SU-DHL-6 (cell line): ENCODE results near the gene SCN5A.

ENCODE experiments used
- H2AFZ ChIP-seq: fragments of 200-600 bp; sonication (generic); 2 replicates; pipeline ENCODE4 v1.6.1; 2014; ENCODE audit warnings: low read depth, mild to moderate bottlenecking, moderate library complexity, mixed read lengths, antibody characterized with exemption, low read length; ENCODE audit not compliant: severe bottlenecking
- H3F3A ChIP-seq: fragments of 200-600 bp; shearing (Covaris generic); 2 replicates; pipeline ENCODE4 v1.6.0; 2016; ENCODE audit warnings: antibody characterized with exemption, mild to moderate bottlenecking; ENCODE audit not compliant: insufficient read depth
- H3K27ac ChIP-seq: fragments of 200-600 bp; sonication (generic); 2 replicates; pipeline ENCODE4 v1.5.1; 2016; ENCODE audit warnings: low read depth, mild to moderate bottlenecking, low read length, moderate library complexity, mixed read lengths
- H3K27me3 ChIP-seq: fragments of 200-600 bp; sonication (generic), shearing (Covaris generic); 2 replicates; pipeline ENCODE4 v1.6.0; 2014; ENCODE audit warnings: mild to moderate bottlenecking, low read length
- H3K36me3 ChIP-seq: fragments of 200-600 bp; sonication (generic); 2 replicates; pipeline ENCODE4 v1.6.1; 2014; ENCODE audit warnings: mild to moderate bottlenecking, low read length, mixed read lengths
- H3K4me2 ChIP-seq: fragments of 300-600, 200-600 bp; shearing (Covaris generic), sonication (generic); 2 replicates; pipeline ENCODE4 v1.6.0; 2014; ENCODE audit warnings: low read length, low read depth, mild to moderate bottlenecking; ENCODE audit not compliant: poor library complexity, severe bottlenecking
- H3K4me3 ChIP-seq: fragments of 200-600 bp; sonication (generic); 2 replicates; pipeline ENCODE4 v1.5.1; 2014; ENCODE audit warnings: antibody characterized with exemption, low read length, mild to moderate bottlenecking, mixed read lengths; ENCODE audit not compliant: insufficient read depth, poor library complexity, severe bottlenecking
- H3K79me2 ChIP-seq: fragments of 200-600 bp; sonication (generic); 2 replicates; pipeline ENCODE4 v1.6.1; 2014; ENCODE audit warnings: mild to moderate bottlenecking, low read length, moderate library complexity; ENCODE audit not compliant: insufficient read depth
- H3K9ac ChIP-seq: fragments of 200-600 bp; sonication (generic); 2 replicates; pipeline ENCODE4 v1.7.0; 2014; ENCODE audit warnings: mild to moderate bottlenecking, low read length
- H3K9me2 ChIP-seq: fragments of 200-600 bp; sonication (generic); replicated peaks from 2 replicates; pipeline ENCODE4 v1.6.1; 2014; ENCODE audit warnings: low read length; ENCODE audit not compliant: insufficient read depth
- H3K9me3 ChIP-seq: fragments of 200-600 bp; sonication (generic); 2 replicates; pipeline ENCODE4 v1.6.1; 2014; ENCODE audit warnings: low read length, mixed read lengths; ENCODE audit not compliant: insufficient read depth
- H4K20me1 ChIP-seq: fragments of 200-600 bp; sonication (generic); 2 replicates; pipeline ENCODE4 v1.6.1; 2014; ENCODE audit warnings: low read depth, mild to moderate bottlenecking, antibody characterized with exemption, low read length, moderate library complexity, mixed read lengths
- EZH2phosphoT487 ChIP-seq: fragments of 200-600 bp; sonication (generic), shearing (Covaris generic); conservative IDR thresholded peaks from 2 replicates; pipeline ENCODE4 v1.6.1; 2018; ENCODE audit warnings: mild to moderate bottlenecking, antibody characterized with exemption, low read length, moderate library complexity, mixed read lengths
- TF ChIP-seq, protein P1 (sequence below): fragments of 200-600 bp; sonication (generic); IDR thresholded peaks from one replicate; pipeline ENCODE4 v1.5.1; 2017; ENCODE audit warnings: antibody characterized with exemption, mild to moderate bottlenecking, low read length, moderate library complexity; ENCODE audit not compliant: insufficient read depth, poor library complexity, severe bottlenecking

The SCN5A gene

DNA sequence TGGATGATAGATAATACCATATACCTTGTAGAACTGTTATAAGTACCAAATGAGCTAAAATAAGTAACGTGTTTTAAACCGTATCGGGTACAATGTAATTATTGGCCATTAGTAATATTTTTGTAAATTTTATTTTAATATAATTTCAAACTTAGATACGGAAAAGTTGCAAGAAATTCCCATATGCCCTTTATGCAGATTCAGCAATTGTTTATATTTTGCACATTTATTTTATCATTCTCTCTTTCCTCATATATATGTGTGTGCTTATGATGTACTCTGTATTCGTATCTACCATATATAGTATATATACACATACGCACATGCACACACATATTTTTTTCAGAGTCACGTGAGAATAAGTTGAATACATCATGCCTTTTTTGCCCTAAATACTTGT lies 114.9 kb downstream of the SCN5A start:
- H3K79me2 ChIP-seq = no peaks in the 10 kb centered on the region
- no peak for TF ChIP-seq EZH2phosphoT487
- TF ChIP-seq, protein P1, sequence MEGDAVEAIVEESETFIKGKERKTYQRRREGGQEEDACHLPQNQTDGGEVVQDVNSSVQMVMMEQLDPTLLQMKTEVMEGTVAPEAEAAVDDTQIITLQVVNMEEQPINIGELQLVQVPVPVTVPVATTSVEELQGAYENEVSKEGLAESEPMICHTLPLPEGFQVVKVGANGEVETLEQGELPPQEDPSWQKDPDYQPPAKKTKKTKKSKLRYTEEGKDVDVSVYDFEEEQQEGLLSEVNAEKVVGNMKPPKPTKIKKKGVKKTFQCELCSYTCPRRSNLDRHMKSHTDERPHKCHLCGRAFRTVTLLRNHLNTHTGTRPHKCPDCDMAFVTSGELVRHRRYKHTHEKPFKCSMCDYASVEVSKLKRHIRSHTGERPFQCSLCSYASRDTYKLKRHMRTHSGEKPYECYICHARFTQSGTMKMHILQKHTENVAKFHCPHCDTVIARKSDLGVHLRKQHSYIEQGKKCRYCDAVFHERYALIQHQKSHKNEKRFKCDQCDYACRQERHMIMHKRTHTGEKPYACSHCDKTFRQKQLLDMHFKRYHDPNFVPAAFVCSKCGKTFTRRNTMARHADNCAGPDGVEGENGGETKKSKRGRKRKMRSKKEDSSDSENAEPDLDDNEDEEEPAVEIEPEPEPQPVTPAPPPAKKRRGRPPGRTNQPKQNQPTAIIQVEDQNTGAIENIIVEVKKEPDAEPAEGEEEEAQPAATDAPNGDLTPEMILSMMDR = no peak
- no peak overlapping the region for H3K9ac ChIP-seq
- no peak overlapping the region for H3K4me2 ChIP-seq
- no peaks in the 10 kb centered on the region for H3K9me3 ChIP-seq
- no peaks in the 10 kb centered on the region for H3K36me3 ChIP-seq
- H3F3A ChIP-seq = no peaks in the 10 kb centered on the region
- no peak overlapping the region for H3K4me3 ChIP-seq
- H3K27me3 ChIP-seq = no peaks in the 10 kb centered on the region
- H3K9me2 ChIP-seq = no peaks in the 10 kb centered on the region
- H3K27ac ChIP-seq = no peak overlapping the region
- no peak overlapping the region for H2AFZ ChIP-seq
- H4K20me1 ChIP-seq = no peaks in the 10 kb centered on the region

DNA sequence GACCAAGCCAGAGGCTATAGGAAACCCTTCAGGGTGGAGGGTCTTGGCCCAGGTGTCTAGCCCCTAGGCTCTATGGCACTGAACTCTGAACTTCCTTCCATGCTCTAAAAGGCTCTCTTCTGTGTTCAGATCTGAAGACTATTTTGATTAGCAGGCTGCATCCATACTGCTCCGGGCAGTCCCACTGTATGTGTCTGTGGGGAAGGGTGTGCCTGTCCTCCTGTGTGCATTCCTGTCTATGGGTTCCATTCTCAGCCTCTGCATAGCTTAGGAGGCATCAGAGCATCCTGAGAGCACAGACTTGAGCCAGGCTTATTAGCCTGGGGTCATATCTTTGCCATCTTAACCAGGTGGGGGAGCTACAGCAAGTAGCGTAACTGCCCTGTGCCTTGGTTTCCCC lies 115.3 kb downstream of the SCN5A start:
- no peaks in the 10 kb centered on the region for H3K9me3 ChIP-seq
- H3K36me3 ChIP-seq = no peaks in the 10 kb centered on the region
- no peaks in the 10 kb centered on the region for H3K9me2 ChIP-seq
- no peaks in the 10 kb centered on the region for H3F3A ChIP-seq
- H3K27ac ChIP-seq = no peak overlapping the region
- no peak overlapping the region for H2AFZ ChIP-seq
- H3K79me2 ChIP-seq = no peaks in the 10 kb centered on the region
- no peaks in the 10 kb centered on the region for H3K27me3 ChIP-seq
- H3K4me2 ChIP-seq = no peak overlapping the region
- TF ChIP-seq, protein P1 = no peak
- TF ChIP-seq EZH2phosphoT487 = no peak
- H4K20me1 ChIP-seq = no peaks in the 10 kb centered on the region
- no peak overlapping the region for H3K4me3 ChIP-seq
- no peak overlapping the region for H3K9ac ChIP-seq

DNA sequence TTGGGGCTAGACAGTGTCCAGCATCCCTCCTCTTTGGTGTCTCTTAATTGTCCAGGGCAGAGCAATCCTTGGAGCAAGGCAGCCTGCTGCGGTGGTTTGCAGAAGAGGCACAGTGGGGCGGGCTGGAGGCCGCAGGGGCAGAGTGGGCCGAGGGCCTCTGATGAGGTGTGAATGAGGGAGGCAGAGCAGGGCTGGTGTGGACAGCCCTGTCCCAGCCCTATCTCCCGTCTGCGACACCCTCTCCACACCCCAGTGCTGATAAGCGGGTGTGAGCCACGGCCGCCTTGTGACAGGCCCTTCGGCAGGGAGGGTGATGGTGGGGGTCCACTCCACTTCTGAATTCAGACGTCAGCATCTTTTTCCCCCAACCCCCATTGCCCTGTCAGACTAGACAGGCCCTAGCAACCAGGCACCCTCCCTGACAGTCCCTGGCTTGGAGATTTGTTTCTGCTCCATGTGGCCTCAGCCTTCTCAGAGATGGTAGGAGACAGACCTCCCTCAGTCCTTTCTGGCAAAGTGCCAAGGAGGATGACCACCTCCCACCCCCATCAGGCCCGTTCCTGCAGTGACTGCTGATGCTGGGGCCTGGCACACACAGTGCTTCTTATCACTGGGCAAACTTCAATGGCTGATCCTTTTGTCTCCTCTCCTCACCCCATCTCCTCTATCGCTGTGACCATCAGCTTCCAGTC lies 116.1 kb downstream of the SCN5A start:
- Histone ChIP-seq H3K9ac (no peak overlapping the region), H3K9me2 (no peaks in the 10 kb centered on the region), H3K36me3 (no peaks in the 10 kb centered on the region), H3K4me3 (no peak overlapping the region), H3F3A (no peaks in the 10 kb centered on the region), H3K27ac (no peak overlapping the region), H3K4me2 (no peak overlapping the region), H3K79me2 (no peaks in the 10 kb centered on the region), H2AFZ (no peak overlapping the region), H3K9me3 (no peaks in the 10 kb centered on the region), H4K20me1 (no peaks in the 10 kb centered on the region), H3K27me3 (no peaks in the 10 kb centered on the region)
- no peak for TF ChIP-seq EZH2phosphoT487
- TF ChIP-seq, protein P1 = no peak
